ENCODE results near the gene AKAP13. TPM values are rescaled to one million over a fixed set of nuclear protein-coding genes. Genes with fewer than 3 reads are reported as not detected.

Gene AKAP13
- polyA plus RNA-seq, 1 donor from 2014 or later = 10.0 TPM

DNA sequence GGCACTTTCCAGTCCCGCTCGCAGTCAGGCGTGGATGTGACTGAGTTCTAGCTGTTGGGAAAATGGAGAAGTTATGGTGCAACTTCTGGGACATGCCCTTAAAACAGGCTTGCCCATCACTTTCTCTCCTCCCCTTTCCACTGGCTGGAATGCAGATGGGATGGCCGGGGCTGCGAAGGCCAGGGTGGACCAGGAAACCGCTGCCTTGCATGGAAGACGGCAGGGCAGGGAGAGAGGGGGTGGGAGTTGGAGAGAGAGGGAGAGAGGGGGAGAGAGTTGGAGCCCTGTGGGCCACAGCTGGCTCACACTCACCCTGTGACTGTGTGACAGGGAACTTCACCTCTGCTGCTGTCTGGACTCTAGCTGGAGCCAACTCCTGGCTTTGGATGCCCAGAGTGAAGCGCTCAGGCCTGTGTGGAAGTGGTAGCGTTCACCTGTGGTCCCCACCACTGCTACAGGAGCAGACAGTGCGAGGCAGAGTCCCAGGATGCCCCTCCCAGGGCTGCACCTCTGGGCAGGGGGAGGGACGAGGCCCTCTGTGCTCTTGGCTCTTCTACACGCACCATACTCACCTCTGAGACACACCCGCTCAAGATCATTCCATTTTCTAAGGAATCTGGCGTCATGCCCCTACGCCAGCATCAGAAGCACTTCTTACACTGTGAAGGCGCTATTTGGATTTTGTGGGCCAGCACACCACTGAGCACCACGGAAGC, 377.7 kb downstream of the AKAP13 start:
- Histone ChIP-seq H3K9ac (ENCODE audit: low read length) (no peak overlapping the region), H3K9me2 (ENCODE audit: insufficient read depth, low read length) (no peaks in the 10 kb centered on the region), H3K9me3 (ENCODE audit: low read length) (no peaks in the 10 kb centered on the region), H3K36me3 (ENCODE audit: insufficient read depth, low read length) (no peaks in the 10 kb centered on the region), H3K4me3 (ENCODE audit: low read length) (no peak overlapping the region), H3K27me3 (ENCODE audit: insufficient read depth, low read depth, low read length) (no peaks in the 10 kb centered on the region), H3K27ac (ENCODE audit: low read length) (no peak overlapping the region), H3K4me2 (ENCODE audit: low read length) (no peak overlapping the region), H3F3A (ENCODE audit: insufficient read depth, low read length, poor library complexity, severe bottlenecking) (no peaks in the 10 kb centered on the region), H2AFZ (ENCODE audit: low read depth, low read length) (no peak overlapping the region), H4K20me1 (ENCODE audit: insufficient read depth) (no peaks in the 10 kb centered on the region), H3K79me2 (replicated peaks; ENCODE audit: insufficient read depth, low read length) (no peaks in the 10 kb centered on the region)
- TF ChIP-seq POLR2AphosphoS5 (IDR thresholded peaks at IDR 0.05) (no peak), RAD21 (conservative IDR thresholded peaks at IDR 0.05) (no peak), EZH2 (IDR thresholded peaks at IDR 0.05; ENCODE audit: borderline replicate concordance, insufficient read depth, low read length, poor library complexity, severe bottlenecking) (no peak), SMC3 (conservative IDR thresholded peaks at IDR 0.05; ENCODE audit: poor library complexity) (no peak), EP300 (conservative IDR thresholded peaks at IDR 0.05; ENCODE audit: poor library complexity, severe bottlenecking) (no peak), MXI1 (conservative IDR thresholded peaks at IDR 0.05; ENCODE audit: poor library complexity, severe bottlenecking) (no peak), TAF1 (IDR thresholded peaks at IDR 0.05; ENCODE audit: low read depth) (no peak)
- TF ChIP-seq, protein P1, sequence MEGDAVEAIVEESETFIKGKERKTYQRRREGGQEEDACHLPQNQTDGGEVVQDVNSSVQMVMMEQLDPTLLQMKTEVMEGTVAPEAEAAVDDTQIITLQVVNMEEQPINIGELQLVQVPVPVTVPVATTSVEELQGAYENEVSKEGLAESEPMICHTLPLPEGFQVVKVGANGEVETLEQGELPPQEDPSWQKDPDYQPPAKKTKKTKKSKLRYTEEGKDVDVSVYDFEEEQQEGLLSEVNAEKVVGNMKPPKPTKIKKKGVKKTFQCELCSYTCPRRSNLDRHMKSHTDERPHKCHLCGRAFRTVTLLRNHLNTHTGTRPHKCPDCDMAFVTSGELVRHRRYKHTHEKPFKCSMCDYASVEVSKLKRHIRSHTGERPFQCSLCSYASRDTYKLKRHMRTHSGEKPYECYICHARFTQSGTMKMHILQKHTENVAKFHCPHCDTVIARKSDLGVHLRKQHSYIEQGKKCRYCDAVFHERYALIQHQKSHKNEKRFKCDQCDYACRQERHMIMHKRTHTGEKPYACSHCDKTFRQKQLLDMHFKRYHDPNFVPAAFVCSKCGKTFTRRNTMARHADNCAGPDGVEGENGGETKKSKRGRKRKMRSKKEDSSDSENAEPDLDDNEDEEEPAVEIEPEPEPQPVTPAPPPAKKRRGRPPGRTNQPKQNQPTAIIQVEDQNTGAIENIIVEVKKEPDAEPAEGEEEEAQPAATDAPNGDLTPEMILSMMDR (IDR thresholded peaks at IDR 0.05; ENCODE audit: poor library complexity, severe bottlenecking) = no peak
- TF ChIP-seq, protein P2, sequence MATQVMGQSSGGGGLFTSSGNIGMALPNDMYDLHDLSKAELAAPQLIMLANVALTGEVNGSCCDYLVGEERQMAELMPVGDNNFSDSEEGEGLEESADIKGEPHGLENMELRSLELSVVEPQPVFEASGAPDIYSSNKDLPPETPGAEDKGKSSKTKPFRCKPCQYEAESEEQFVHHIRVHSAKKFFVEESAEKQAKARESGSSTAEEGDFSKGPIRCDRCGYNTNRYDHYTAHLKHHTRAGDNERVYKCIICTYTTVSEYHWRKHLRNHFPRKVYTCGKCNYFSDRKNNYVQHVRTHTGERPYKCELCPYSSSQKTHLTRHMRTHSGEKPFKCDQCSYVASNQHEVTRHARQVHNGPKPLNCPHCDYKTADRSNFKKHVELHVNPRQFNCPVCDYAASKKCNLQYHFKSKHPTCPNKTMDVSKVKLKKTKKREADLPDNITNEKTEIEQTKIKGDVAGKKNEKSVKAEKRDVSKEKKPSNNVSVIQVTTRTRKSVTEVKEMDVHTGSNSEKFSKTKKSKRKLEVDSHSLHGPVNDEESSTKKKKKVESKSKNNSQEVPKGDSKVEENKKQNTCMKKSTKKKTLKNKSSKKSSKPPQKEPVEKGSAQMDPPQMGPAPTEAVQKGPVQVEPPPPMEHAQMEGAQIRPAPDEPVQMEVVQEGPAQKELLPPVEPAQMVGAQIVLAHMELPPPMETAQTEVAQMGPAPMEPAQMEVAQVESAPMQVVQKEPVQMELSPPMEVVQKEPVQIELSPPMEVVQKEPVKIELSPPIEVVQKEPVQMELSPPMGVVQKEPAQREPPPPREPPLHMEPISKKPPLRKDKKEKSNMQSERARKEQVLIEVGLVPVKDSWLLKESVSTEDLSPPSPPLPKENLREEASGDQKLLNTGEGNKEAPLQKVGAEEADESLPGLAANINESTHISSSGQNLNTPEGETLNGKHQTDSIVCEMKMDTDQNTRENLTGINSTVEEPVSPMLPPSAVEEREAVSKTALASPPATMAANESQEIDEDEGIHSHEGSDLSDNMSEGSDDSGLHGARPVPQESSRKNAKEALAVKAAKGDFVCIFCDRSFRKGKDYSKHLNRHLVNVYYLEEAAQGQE (IDR thresholded peaks at IDR 0.05; ENCODE audit: borderline replicate concordance) = no peak

DNA sequence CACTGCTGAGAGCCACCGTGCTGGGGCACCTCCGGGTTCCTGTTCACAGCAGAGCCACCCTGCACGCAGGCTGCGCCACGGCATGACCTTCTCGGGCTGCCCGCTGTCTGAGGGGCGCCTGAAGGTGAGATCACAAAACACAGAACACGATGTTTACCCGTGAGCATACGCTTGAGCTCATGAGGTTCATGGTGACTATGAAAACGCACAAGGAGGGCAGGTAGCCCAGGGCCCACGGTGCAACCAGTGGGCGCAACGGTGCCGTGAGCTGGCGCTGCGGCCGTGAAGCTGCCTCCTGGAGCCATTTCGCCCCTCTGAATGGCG, 378.2 kb downstream of the AKAP13 start:
- no peaks in the 10 kb centered on the region for H3F3A ChIP-seq (ENCODE audit: insufficient read depth, low read length, poor library complexity, severe bottlenecking)
- no peak overlapping the region for H3K9ac ChIP-seq (ENCODE audit: low read length)
- H3K9me2 ChIP-seq (ENCODE audit: insufficient read depth, low read length) = no peaks in the 10 kb centered on the region
- H4K20me1 ChIP-seq (ENCODE audit: insufficient read depth) = no peaks in the 10 kb centered on the region
- no peaks in the 10 kb centered on the region for H3K36me3 ChIP-seq (ENCODE audit: insufficient read depth, low read length)
- no peak overlapping the region for H3K4me2 ChIP-seq (ENCODE audit: low read length)
- H3K4me3 ChIP-seq (ENCODE audit: low read length) = no peak overlapping the region
- no peaks in the 10 kb centered on the region for H3K79me2 ChIP-seq (replicated peaks; ENCODE audit: insufficient read depth, low read length)
- no peak for TF ChIP-seq EP300 (conservative IDR thresholded peaks at IDR 0.05; ENCODE audit: poor library complexity, severe bottlenecking)
- no peak for TF ChIP-seq SMC3 (conservative IDR thresholded peaks at IDR 0.05; ENCODE audit: poor library complexity)
- TF ChIP-seq MXI1 (conservative IDR thresholded peaks at IDR 0.05; ENCODE audit: poor library complexity, severe bottlenecking) = no peak
- TF ChIP-seq, protein P1 (IDR thresholded peaks at IDR 0.05; ENCODE audit: poor library complexity, severe bottlenecking) = no peak
- TF ChIP-seq POLR2AphosphoS5 (IDR thresholded peaks at IDR 0.05) = no peak
- TF ChIP-seq TAF1 (IDR thresholded peaks at IDR 0.05; ENCODE audit: low read depth) = no peak
- TF ChIP-seq RAD21 (conservative IDR thresholded peaks at IDR 0.05) = no peak
- TF ChIP-seq, protein P2 (IDR thresholded peaks at IDR 0.05; ENCODE audit: borderline replicate concordance) = no peak
- no peak for TF ChIP-seq EZH2 (IDR thresholded peaks at IDR 0.05; ENCODE audit: borderline replicate concordance, insufficient read depth, low read length, poor library complexity, severe bottlenecking)
- H3K9me3 ChIP-seq (ENCODE audit: low read length) = no peaks in the 10 kb centered on the region
- H3K27ac ChIP-seq (ENCODE audit: low read length) = no peak overlapping the region
- no peaks in the 10 kb centered on the region for H3K27me3 ChIP-seq (ENCODE audit: insufficient read depth, low read depth, low read length)
- H2AFZ ChIP-seq (ENCODE audit: low read depth, low read length) = no peak overlapping the region

Measured in neural cell (in vitro differentiated cells).